Activated T-helper 2 cell treated with anti-CD3 and anti-CD28 coated beads, Interferon-gamma antibody, Interleukin-2, Interleukin-4, amounts not matched to agents 10 μg/mL and 5 μg/mL and 100 μg/mL, durations not matched to agents 14 hours and 24 hours and 36 hours (primary cell): Measurements from ENCODE around the gene ICAM5. TPM values are rescaled to one million over a fixed set of nuclear protein-coding genes. Genes with fewer than 3 reads are reported as not detected.

Experiments used
- DNase-seq: peaks from one replicate; pipeline ENCODE4 v3.0.0; 2021; ENCODE audit warnings: low spot score
- H3K27ac Mint-ChIP-seq: one replicate; pipeline ENCODE4 v1.8.0; 2021; ENCODE audit warnings: mixed read lengths
- H3K27me3 Mint-ChIP-seq: one replicate; pipeline ENCODE4 v1.8.0; 2021; ENCODE audit warnings: low read depth, mixed read lengths
- H3K36me3 Mint-ChIP-seq: one replicate; pipeline ENCODE4 v1.8.0; 2021; ENCODE audit warnings: low read depth, mixed read lengths
- H3K4me1 Mint-ChIP-seq: one replicate; pipeline ENCODE4 v1.8.0; 2021; ENCODE audit warnings: low read depth, mixed read lengths
- H3K4me3 Mint-ChIP-seq: one replicate; pipeline ENCODE4 v1.8.0; 2021; ENCODE audit warnings: low read depth, mild to moderate bottlenecking, moderate library complexity, mixed read lengths
- H3K9me3 Mint-ChIP-seq: one replicate; pipeline ENCODE4 v1.8.0; 2021; ENCODE audit warnings: mixed read lengths
- intact Hi-C: fragments of 100-400 bp; cut with micrococcal nuclease; formaldehyde crosslinking; loops from one replicate; pipeline ENCODE4 v1.15.1; 2023
- total RNA-seq: library from RNA; stranded (reverse); gene quantifications from 2 replicates; pipeline ENCODE4 v1.2.3, GENCODE V29; 2022

ICAM5 gene
- total RNA-seq, 1 donor from 2014 or later: 3.5 TPM

DNA sequence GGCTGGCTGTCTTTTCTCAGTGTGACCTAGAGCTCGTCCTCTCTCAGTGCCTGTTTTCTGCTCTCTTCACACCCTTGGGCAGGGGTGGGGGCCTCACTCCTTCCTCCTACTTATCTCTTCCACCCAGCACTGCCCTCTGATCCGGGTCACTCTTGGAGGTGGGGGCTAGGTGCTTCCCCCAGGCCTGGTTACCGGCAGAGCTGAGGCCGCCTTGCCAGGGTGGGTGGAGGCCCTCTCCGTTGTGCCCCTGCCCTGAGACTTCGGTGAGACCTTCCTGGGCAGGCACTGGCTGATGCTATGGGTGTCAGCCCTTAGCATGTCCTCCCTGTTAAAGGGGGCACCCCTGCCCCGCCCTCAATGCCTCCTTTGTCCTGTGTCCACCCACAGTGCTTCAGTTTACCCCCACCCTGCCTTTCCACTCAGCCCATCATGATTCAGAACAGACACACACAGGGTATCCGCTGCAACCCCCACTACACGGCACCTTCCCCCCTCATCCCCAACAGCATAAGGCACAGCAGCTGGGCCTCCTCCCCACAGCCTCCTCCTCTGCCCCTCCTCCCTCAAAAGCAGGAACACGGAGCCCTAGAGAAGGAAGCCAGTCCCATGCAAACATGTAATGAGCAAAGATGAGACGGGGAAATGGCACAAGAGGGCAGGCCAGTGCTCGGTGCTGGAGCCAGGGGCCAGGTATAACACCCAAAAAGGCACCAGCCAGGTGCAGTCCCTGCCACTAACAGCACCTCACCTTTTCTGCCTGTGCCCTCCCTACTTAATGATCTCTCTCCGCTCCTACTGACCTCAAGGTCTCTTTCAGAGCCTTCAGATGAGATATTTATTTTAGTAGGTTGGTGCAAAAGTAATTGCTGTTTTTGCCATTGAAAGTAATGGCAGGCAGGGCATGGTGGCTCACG lies 10.1 kb downstream of the ICAM5 start:
- Mint-ChIP-seq H3K27ac (no peak overlapping the region), H3K4me1 (peaks cover 10% of the 10 kb centered on the region), H3K4me3 (no peak overlapping the region), H3K9me3 (no peaks in the 10 kb centered on the region), H3K27me3 (peaks cover 18% of the 10 kb centered on the region), H3K36me3 (peaks cover 3% of the 10 kb centered on the region)
- intact Hi-C loops: loop anchor here (10.0 kb wide), 1 partner anchor 355 kb away; the partner anchor contains the start of gene ILF3
- no peak for DNase-seq

DNA sequence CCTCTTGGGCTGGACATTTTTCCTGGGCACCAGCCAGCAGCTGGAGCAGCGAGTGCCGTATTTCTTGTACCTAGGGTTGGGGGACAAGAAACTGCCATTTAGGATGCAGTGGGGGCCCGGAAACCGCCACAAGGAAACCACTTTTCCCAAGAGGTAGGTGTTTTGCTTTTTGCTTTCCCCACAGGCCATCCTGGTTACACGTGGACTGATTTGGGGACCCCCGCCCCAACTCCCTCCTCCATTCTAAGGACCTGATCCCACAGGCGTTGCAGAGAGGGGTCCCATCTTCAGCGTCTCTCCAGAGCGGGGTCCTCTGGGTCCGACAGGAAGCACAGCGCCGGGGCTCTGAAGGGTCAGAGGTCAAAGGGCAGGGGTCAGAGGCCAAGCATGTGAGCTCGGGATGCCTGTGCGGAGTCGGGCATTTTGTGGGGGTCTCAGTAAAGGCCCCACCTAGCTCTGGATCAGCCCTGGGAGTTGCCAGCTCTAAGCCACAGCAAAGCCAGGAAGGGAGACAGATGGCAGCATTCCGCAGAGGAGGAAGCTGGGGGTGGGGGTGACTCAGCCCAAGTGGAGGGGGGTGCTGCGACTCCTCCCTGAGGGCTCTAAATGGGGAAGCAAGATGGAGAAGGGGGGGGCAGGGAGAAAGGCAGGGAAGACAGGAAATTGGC lies 15.5 kb downstream of the ICAM5 start:
- Mint-ChIP-seq H3K4me1 (peaks cover 4% of the 10 kb centered on the region), H3K27ac (no peak overlapping the region), H3K36me3 (no peaks in the 10 kb centered on the region), H3K4me3 (no peak overlapping the region), H3K9me3 (no peaks in the 10 kb centered on the region), H3K27me3 (peaks cover 4% of the 10 kb centered on the region)
- intact Hi-C loops: no loop called here
- DNase-seq: no peak

DNA sequence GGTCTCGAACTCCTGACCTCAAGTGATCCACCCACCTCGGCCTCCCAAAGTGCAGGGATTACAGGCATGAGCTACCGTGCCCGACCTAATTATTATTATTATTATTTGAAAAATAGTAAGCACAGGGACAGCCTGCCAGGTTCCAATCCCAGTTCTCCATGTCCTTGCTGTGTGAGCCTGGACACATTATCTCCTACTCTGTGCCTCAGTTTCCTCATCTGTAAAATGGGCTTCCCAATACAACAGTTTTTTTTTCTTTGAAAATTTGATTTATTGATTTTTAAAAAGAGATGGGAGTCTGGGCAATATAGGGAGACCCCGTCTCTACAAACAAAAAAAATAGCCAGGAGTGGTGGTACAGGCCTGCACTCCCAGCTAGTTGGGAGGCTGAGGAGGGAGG lies 16.6 kb downstream of the ICAM5 start:
- intact Hi-C loops: no loop called here

DNA sequence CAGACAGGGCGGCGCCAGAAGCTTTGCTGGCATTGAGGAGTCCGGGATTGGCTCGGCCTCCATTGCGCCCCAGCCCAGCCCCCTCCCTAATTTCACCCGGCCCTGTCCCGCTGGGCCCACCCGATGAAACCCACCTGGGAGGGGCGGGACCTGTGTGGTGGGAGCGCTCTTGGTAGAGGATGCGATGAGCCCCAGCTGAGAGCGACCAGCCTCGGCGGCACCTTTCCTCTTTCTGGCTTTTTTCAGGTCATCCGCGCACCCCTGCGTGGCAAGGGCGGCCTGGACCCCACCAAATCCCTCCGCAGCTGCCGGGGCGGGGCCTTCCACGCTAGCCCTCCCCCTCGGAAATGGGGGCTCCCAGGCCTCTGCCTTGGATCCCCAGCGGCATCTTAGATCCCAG lies 19.7 kb downstream of the ICAM5 start, which contains the start of gene ZGLP1:
ZGLP1 (minus strand) TSS at position 393 of the 400 bp plus-strand sequence.
- peaks cover 3% of the 10 kb centered on the region for H3K4me1 Mint-ChIP-seq
- intact Hi-C loops: no loop called here
- H3K27ac Mint-ChIP-seq: no peak within 1 kb of the TSS
- H3K27me3 Mint-ChIP-seq: no peaks in the 10 kb centered on the region
- no peak within 1 kb of the TSS for H3K4me3 Mint-ChIP-seq
- H3K9me3 Mint-ChIP-seq: no peaks in the 10 kb centered on the region
- DNase-seq: no peak
- H3K36me3 Mint-ChIP-seq: no peaks in the 10 kb centered on the region

More for the DNA sequence above, 16.6 kb downstream of the ICAM5 start:
- Mint-ChIP-seq H3K4me1 (peaks cover 4% of the 10 kb centered on the region), H3K9me3 (no peaks in the 10 kb centered on the region), H3K27me3 (peaks cover 3% of the 10 kb centered on the region), H3K36me3 (no peaks in the 10 kb centered on the region), H3K27ac (no peak overlapping the region), H3K4me3 (no peak overlapping the region)
- no peak for DNase-seq

DNA sequence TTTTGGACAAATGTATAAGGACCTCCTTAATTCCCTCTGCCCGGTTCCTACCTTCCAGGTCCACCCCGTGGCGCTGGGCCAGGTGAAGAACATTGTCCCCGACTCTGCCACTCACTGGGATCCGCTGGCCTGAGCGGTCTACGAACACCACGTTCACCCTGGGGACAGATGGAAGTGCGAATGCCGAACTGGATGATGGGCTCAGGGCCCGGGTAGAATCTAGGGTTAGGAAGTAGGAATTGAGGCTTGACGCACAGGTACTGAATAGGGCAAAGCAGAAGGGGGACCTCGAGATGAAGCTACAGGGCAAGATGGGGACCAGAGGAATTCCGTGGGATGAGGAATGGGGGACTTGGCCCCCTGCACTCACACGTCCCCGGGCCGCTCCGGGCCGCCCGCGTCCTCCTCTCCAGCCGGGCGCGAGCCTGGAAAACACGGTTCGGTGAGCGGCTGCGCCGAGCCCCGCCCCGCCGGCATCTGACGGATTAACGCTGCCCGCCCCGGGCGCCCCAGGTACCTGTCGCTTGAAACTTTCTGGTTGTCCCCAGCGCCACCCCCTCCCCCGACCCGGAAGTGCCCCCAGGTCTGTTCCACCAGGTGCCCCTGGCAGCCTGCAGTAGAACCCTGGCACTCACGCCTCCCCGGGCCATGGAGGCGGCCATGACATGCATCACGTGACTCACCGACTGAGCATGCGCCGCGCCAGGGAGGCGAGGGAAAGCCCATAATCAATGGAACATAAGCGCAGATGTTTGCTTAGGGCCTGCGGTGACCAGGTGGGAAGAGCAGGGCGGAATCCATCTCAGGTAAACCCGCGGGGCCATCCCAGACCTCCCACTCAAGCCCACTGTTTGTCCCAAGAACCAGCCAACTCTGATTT lies 25.8 kb downstream of the ICAM5 start, which contains the start of gene FDX2:
FDX2 (minus strand) TSS at position 681 of the 880 bp plus-strand sequence; CDS start at position 662, 19 bp downstream.
- peak within 1 kb of the TSS; percentile 90 for H3K4me3 Mint-ChIP-seq
- no peaks in the 10 kb centered on the region for H3K27me3 Mint-ChIP-seq
- intact Hi-C loops: loop anchor here (2.0 kb wide), 1 partner anchor 17 kb away; the partner anchor contains the start of gene RAVER1
- H3K9me3 Mint-ChIP-seq: no peaks in the 10 kb centered on the region
- H3K27ac Mint-ChIP-seq: peak within 1 kb of the TSS; percentile 70
- H3K36me3 Mint-ChIP-seq: peaks cover 37% of the 10 kb centered on the region
- DNase-seq: peak; percentile 87
- peaks cover 10% of the 10 kb centered on the region for H3K4me1 Mint-ChIP-seq

DNA sequence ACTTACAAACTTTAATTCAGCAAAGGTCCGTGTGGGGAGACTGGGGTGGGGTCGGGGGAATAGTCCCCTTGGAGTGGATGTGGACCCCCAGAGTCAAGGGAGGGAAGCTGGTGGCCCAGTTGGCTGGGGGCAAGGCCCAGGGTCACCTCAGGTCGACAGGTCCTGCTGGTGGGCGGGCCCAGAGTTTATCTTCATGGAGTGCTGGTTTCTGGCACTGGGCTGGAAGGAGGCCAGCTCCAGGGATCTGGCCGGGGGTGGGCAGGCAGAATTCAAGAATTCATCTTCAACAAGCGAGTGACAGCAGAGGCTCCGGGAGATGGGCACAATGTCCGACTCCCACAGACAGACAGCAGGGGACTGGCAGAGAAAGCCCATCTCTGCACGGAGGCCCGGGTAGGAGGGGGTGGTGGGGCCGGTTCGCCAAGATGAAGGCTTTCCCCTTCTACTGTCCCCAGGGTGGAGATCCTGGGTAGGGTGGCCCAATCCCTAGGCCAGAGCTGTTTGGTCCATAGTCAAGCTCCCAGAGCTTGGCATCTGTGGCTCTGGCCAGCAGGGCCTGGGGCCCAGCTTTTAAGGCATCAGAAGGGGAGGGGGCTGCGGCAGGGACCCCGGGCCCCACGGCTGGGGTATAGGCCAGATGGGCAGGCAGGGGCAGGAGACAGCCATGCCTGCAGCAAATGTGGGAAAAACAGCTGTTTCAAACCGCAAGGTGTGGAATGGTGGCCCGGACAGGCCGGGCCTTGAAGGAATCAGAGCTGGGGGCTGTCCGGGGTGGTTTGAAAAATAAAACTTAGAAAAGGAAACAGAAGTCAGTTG lies 26.7 kb downstream of the ICAM5 start:
- H3K4me1 Mint-ChIP-seq: peaks cover 10% of the 10 kb centered on the region
- intact Hi-C loops: loop anchor here (2.0 kb wide), 1 partner anchor 16 kb away; the partner anchor contains the start of gene RAVER1
- H3K36me3 Mint-ChIP-seq: peaks cover 37% of the 10 kb centered on the region

DNA sequence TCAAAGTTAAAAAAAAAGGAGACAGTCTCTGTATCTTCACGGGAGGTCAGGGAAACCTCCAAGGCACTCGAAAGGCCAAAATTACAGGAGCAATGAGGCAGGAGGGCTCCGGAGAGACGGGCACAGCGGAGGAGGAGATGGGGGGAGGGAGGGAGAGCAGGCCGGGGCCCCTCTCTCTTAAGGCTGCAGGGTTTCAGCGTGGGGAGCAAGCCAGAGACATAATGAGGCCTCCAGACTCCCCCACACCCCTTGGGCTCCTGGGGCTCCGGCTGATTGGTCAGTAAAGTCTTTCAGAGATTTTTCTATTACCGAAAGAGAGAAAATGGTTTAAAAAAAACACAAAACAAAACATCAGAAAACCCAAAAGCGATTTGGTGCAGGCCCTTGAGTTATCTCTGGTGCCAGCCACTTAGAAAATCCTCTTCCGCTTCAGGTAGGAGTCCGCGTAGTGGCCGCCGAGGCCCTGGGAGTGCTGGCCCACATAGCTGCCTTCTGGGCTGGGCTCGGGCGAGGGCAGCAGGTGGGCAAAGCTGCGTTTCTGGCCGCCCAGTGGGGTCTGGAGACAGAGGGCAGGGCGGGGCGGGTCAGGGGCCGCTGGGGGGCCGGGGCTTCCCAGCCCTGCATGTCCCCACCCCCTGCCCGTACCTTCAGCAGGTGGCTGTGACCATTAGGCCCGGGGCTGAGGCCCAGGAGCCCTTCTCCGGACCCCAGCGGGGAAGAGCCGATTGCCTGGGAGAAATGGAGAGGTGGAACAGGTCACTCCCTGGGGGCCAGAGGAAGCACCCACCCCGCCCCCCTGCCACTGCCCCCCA lies 27.5 kb downstream of the ICAM5 start:
- Mint-ChIP-seq H3K4me3 (no peak overlapping the region), H3K9me3 (no peaks in the 10 kb centered on the region), H3K27me3 (no peaks in the 10 kb centered on the region), H3K27ac (no peak overlapping the region), H3K4me1 (peaks cover 10% of the 10 kb centered on the region), H3K36me3 (peaks cover 43% of the 10 kb centered on the region)
- DNase-seq: no peak
- intact Hi-C loops: loop anchor here (2.0 kb wide), 1 partner anchor 16 kb away; the partner anchor contains the start of gene RAVER1

More for the DNA sequence above, 26.7 kb downstream of the ICAM5 start:
- Mint-ChIP-seq H3K27ac (peak overlapping the region; percentile 70), H3K9me3 (no peaks in the 10 kb centered on the region), H3K27me3 (no peaks in the 10 kb centered on the region), H3K4me3 (peak overlapping the region; percentile 90)
- no peak for DNase-seq

DNA sequence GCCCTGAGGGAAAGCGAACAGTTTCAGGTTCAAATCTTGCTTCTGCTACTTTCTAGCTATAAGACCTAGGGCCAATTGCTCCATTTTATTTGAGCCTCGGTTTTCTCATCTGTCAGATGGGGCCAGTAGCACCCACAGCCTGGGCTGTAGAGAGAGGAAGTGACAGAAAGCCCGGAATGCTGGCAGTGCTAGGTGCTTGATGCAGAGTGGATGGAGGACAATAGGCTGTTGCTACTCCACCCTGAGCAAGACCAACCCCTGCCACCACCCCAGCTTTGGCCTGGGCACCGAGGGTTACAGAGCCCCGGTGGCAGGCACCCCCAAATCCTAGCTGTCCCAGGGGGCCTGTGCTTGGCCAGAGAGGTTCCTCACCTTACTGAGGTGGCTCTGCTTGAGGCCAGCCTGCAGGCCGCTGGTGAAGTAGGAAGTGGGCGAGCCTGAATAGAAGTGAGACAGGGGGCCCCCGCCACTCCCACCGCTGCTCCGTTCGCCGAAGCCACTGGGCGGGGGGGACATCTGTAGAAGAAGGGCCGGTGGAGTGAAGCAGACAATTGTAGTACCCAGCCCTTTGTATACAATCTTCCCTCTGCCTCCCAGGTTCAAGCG lies 28.2 kb downstream of the ICAM5 start:
- intact Hi-C loops: loop anchor here (2.0 kb wide), 1 partner anchor 15 kb away; the partner anchor contains the start of gene RAVER1
- H3K36me3 Mint-ChIP-seq: peaks cover 45% of the 10 kb centered on the region
- no peak overlapping the region for H3K4me3 Mint-ChIP-seq
- H3K27me3 Mint-ChIP-seq: no peaks in the 10 kb centered on the region
- peaks cover 10% of the 10 kb centered on the region for H3K4me1 Mint-ChIP-seq
- no peak overlapping the region for H3K27ac Mint-ChIP-seq
- no peaks in the 10 kb centered on the region for H3K9me3 Mint-ChIP-seq
- DNase-seq: no peak

DNA sequence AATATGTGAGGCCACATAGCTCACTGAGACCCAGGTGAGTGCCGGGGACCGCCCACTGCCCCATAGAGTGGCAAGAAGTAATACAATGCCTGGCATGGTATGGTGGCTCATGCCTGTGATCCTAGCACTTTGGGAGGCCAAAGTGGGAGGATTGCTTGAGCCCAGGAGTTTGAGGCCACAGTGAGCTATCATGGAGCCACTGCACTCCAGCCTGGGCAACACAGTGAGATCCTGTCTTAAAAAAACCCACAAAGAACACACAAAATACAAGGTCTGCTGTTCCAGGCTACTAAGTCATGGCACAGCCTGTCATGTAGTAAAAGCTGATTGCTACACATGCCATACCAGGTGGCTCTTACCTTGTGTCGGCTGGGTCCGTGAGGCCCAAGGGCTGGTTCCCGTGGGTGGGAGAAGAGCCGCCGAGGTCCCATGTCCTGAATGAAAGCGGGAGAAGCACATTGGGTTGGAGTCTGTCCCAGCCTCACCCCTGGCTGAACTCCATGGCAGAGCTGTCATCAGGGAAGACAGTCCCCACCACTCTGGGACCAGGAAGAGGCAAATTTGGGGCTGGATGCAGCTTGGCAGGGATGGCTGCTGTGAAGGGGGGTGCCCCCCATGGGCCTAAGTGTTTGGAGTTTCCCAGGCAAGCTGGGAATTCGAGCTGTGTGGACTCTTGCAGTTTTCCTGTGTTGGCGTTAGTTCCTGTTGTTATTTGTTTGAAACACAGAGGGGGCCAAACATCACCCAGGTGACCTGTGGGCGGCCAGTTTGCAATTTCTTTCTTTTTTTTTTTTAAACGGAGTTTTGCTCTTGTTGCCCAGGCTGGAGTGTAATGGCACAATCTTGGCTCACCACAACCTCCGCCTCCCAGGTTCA lies 29.3 kb downstream of the ICAM5 start:
- H3K36me3 Mint-ChIP-seq: peaks cover 50% of the 10 kb centered on the region
- no peak for DNase-seq
- no peak overlapping the region for H3K4me3 Mint-ChIP-seq
- no peaks in the 10 kb centered on the region for H3K27me3 Mint-ChIP-seq
- no peak overlapping the region for H3K27ac Mint-ChIP-seq
- peaks cover 10% of the 10 kb centered on the region for H3K4me1 Mint-ChIP-seq
- H3K9me3 Mint-ChIP-seq: no peaks in the 10 kb centered on the region
- intact Hi-C loops: no loop called here
